ENCODE results near the gene MADD.

Gene MADD

DNA sequence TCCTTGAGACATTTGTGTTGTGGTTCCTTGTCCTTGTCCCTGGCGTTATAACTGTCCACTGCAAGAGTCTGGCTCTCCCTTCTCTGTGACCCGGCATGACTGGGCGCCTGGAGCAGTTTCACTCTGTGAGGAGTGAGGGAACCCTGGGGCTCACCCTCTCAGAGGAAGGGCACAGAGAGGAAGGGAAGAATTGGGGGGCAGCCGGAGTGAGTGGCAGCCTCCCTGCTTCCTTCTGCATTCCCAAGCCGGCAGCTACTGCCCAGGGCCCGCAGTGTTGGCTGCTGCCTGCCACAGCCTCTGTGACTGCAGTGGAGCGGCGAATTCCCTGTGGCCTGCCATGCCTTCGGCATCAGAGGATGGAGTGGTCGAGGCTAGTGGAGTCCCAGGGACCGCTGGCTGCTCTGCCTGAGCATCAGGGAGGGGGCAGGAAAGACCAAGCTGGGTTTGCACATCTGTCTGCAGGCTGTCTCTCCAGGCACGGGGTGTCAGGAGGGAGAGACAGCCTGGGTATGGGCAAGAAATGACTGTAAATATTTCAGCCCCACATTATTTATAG lies 59.6 kb downstream of the MADD start:
- no peak for DNase-seq
- TF ChIP-seq, protein P1, sequence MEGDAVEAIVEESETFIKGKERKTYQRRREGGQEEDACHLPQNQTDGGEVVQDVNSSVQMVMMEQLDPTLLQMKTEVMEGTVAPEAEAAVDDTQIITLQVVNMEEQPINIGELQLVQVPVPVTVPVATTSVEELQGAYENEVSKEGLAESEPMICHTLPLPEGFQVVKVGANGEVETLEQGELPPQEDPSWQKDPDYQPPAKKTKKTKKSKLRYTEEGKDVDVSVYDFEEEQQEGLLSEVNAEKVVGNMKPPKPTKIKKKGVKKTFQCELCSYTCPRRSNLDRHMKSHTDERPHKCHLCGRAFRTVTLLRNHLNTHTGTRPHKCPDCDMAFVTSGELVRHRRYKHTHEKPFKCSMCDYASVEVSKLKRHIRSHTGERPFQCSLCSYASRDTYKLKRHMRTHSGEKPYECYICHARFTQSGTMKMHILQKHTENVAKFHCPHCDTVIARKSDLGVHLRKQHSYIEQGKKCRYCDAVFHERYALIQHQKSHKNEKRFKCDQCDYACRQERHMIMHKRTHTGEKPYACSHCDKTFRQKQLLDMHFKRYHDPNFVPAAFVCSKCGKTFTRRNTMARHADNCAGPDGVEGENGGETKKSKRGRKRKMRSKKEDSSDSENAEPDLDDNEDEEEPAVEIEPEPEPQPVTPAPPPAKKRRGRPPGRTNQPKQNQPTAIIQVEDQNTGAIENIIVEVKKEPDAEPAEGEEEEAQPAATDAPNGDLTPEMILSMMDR (IDR thresholded peaks at IDR 0.05) = no peak
- Mint-ChIP-seq H3K4me1 (peaks cover 16% of the 10 kb centered on the region), H3K36me3 (ENCODE audit: low read depth) (peaks cover 17% of the 10 kb centered on the region), H3K9me3 (no peaks in the 10 kb centered on the region), H3K4me3 (no peak overlapping the region), H3K27me3 (ENCODE audit: low read depth, poor library complexity) (no peaks in the 10 kb centered on the region), H3K27ac (no peak overlapping the region)

DNA sequence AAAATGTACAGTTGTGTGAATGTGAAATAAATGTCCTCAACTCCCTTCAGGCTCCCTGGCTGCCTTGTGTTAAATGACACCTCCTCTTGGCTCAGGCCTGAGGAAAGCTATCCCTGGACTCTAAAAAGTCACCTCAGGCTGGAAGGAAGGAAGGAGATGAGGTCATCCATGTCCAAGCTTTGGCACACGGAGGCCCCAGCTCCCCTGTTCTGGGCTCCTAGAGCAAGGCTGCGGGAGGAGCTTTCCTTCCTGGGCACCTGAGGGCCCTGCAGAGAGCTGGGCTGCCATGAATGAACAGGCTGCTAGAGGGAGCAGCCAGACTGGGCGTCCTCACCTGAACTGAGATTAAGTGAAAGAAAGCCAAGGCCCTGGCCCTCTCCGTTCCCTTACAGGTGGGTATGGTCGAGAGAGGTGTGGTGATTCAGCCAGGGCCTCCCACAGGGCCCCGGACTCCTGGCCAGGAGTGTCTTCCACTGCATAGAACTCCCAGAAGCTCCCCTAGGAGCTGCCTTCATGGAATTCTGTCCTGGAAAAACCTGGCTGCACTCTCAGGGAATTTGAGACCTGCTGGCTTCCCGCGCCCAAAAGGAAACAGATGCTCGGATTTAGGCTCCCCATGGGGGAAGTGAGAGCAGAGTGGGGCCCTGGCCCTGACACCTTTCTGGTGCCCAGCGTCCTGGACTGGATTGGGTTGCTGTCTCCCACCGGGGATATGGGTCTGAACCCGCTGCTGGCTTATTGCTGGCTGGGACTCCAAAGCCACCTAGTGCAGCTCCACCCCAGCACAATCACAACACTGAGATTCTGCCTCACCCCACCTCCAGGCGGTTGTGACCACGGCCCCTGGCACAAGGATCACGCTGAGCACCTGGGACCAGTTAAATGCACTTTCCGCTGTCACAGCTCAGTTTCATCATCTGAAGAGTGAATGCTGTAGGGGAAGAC lies 60.3 kb downstream of the MADD start:
- H3K4me3 Mint-ChIP-seq = no peak overlapping the region
- no peak for DNase-seq
- H3K4me1 Mint-ChIP-seq = peaks cover 16% of the 10 kb centered on the region
- TF ChIP-seq, protein P1 (IDR thresholded peaks at IDR 0.05) = no peak
- H3K36me3 Mint-ChIP-seq (ENCODE audit: low read depth) = peaks cover 14% of the 10 kb centered on the region
- peak overlapping the region; percentile 90 for H3K27ac Mint-ChIP-seq
- no peaks in the 10 kb centered on the region for H3K27me3 Mint-ChIP-seq (ENCODE audit: low read depth, poor library complexity)
- no peaks in the 10 kb centered on the region for H3K9me3 Mint-ChIP-seq

DNA sequence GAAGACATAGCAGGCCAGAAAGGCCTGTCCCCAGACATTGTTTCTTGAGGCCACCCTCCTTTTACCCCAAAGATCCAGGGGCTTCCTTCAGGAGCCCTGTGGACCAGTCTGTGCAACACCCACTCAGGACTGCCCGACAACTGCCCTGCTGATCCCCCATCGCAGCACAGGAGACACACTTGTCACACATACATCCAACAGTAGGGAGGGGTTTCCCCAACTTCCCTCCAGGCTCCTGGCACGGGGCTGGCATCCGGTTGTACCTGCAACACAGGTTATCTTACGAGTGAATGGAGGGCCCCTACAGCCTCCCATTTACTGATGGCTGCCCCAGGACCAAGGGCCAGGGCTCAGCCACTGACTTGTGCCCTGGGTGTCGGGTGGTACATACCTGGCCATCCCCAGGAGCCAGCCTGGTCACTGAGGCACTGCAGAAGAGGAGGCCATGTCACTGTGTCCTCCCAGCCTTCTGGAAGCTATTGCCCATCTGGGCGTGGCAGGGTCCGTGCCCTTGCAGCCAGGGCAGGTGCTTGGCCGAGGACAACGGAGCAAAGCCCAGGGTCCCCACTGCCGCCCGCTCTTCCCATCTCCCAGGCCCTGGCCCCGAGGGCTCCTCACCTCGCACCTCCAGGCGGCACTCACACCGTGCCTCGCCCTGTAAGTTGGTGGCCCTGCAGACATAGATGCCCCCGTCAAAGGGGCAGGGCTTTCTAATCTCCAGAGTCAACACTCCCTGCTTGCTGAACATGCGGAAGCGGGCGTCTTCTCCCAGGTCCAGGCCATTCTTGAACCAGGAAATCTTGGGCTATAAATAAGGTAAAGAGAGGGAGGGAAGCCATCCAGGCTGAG lies 61.7 kb downstream of the MADD start:
- no peaks in the 10 kb centered on the region for H3K27me3 Mint-ChIP-seq (ENCODE audit: low read depth, poor library complexity)
- peak overlapping the region; percentile 90 for H3K27ac Mint-ChIP-seq
- no peaks in the 10 kb centered on the region for H3K9me3 Mint-ChIP-seq
- H3K4me1 Mint-ChIP-seq = peaks cover 16% of the 10 kb centered on the region
- H3K4me3 Mint-ChIP-seq = no peak overlapping the region
- DNase-seq = no peak
- H3K36me3 Mint-ChIP-seq (ENCODE audit: low read depth) = peaks cover 14% of the 10 kb centered on the region
- TF ChIP-seq, protein P1 (IDR thresholded peaks at IDR 0.05) = no peak

DNA sequence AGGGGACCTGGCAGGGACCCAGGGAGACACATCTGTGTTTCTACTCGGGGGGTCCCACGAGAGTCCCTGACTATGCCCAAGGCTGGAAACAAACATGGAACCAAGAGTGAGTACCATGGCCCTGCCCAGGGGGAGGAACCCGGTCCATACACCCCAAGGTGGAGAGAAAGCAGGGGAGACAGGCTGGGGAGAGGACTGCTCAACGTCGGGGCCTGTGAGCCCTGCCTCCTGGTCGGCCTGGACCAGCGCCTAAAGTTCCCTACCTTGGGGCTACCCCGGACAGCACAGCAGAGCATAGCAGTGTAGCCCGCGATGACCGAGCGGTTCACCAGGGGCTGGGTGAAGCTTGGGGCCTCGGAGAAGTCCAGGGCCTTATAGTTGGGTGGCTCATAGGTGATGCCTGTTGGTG lies 62.4 kb downstream of the MADD start:
- Mint-ChIP-seq H3K4me3 (no peak overlapping the region), H3K36me3 (ENCODE audit: low read depth) (peaks cover 14% of the 10 kb centered on the region), H3K27ac (no peak overlapping the region), H3K27me3 (ENCODE audit: low read depth, poor library complexity) (no peaks in the 10 kb centered on the region), H3K9me3 (no peaks in the 10 kb centered on the region), H3K4me1 (peaks cover 16% of the 10 kb centered on the region)
- DNase-seq = no peak
- TF ChIP-seq, protein P1 (IDR thresholded peaks at IDR 0.05) = no peak

DNA sequence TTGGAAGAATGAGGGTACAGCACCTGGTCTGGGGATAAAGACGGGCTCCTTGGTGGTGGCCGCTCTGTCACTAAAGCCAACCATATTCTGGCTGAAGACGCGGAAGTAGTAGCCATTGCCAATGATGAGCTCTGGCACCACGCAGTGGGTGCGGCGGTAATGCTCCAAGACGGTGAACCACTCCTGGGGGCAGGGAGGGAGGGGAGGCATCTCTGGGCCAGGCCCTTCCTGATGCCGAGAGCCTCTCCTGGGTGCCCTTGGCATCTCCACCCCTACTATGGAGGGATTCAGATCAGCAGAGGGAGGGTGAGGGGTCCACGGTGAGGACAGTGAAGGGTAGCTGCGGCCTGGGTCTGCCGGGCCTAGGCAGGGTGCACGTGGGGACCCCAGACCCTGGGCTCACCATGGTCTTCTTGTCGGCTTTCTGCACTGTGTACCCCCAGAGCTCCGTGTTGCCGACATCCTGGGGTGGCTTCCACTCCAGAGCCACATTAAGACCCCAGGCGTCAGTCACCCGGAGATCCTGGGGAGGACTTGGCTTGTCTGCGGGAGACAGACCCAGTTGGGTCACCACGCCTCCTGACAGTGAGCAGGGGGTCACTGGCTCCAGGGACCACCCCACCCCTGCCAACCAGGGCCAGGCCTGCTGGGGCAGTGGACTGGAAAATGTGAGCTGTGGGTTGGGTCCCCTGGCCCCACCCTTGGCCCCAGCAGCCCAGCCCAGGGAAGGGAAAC lies 63.0 kb downstream of the MADD start:
- Mint-ChIP-seq H3K27ac (no peak overlapping the region), H3K27me3 (ENCODE audit: low read depth, poor library complexity) (no peaks in the 10 kb centered on the region), H3K9me3 (no peaks in the 10 kb centered on the region), H3K4me3 (no peak overlapping the region), H3K36me3 (ENCODE audit: low read depth) (peaks cover 8% of the 10 kb centered on the region), H3K4me1 (peaks cover 16% of the 10 kb centered on the region)
- DNase-seq = no peak
- TF ChIP-seq, protein P1 (IDR thresholded peaks at IDR 0.05) = no peak

Measured in nephron progenitor cell (in vitro differentiated cells).